ENCODE results near the gene SLK.

DNA sequence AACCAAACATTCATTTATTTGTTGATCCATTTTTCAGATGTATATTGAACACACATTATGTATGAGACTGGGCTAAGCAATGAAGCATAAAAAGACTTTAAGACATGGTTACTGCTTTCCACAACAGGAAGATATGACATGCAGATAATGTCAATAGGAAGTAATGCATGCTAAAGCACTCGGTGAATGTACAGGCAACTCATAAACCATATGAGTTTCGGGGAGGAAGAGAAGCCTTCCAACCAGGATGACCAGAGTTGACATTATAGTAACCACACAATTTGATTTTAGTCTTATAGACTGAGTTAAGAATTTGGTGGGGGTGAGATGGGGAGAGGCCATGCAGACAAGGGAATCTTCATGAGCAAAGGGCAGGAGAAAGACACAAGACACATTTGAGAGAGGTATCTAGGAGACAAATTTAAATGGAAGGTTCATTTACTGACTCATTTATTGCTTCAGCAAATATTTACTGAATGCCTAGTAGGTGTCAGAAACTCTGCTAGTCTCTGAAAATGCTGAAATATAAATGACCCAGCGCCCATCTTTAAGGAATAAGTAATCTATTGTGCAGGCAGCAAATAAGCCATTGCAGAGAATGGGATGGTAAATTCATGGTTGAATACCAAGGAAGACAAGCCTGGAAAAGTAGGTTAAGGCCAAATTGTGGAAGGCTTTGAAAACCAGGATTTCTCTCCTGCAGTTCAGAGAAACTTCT lies 19.0 kb upstream of the SLK start:
- no peak for TF ChIP-seq POLR2A (IDR thresholded peaks at IDR 0.05; ENCODE audit: low read length)
- TF ChIP-seq GATA1 (IDR thresholded peaks at IDR 0.05; ENCODE audit: low read depth, low read length) = no peak
